NCI-H226 (cell line): ENCODE results near the gene ZSCAN10.

ENCODE experiments used
- DNase-seq: peaks from one replicate; pipeline ENCODE4 v3.0.0-alpha.2; 2015

The ZSCAN10 gene

GRCh38 chr16:3133844-3134243, 34.8 kb upstream of the ZSCAN10 start:
- DNase-seq, result no peak

- DNase-seq, result peak; percentile 40
These were observed 32.8 kb upstream of the ZSCAN10 start for GRCh38 chr16:3131755-3132377.

- DNase-seq, result peak; percentile 58
These were observed 30.3 kb upstream of the ZSCAN10 start for GRCh38 chr16:3129137-3130131.

DNA sequence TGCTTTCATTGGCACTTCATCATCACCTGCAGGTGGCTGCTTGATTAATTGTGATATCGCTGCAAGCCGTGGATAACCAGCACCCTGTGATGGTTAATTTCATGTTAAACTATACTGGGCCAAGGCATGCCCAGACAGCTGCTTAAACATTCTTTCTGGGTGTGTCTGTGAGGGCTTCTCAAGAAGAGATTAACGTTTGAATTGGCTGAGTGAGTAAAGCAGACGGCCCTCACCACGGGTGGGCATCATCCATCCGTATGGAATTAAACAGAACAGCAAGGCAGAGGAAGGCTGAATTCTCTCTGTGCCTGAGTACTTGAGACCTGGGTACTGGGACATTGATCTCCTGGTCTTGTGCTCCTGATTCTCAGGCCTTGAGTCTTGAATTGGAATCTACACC, 28.7 kb upstream of the ZSCAN10 start:
- DNase-seq, result no peak

- DNase-seq, result peak; percentile 93
These were observed 25.1 kb upstream of the ZSCAN10 start for GRCh38 chr16:3123986-3124886.

- DNase-seq, result no peak
These were observed 24.0 kb upstream of the ZSCAN10 start for GRCh38 chr16:3122926-3123570.

GRCh38 chr16:3121851-3122467, 22.9 kb upstream of the ZSCAN10 start:
- no peak for DNase-seq

DNA sequence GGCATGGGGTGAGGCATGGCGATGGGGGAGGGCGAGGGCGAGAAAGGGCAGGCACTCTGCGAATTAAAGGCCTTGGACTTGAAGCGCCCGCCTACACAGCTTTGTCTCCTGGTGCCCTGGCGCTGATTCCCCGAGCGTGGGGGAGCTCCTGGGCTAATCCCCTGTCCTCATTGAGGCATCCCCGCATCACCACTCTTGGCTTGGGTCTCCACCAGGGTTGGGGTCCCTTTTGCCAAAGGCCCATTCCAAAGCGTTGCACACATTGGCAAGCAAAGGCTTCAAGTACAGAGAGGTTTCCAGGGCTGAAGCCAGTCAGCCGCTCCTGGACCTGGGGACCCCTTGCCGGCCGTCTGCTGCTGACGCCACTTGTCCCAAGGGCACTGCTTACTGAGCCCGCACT, 21.3 kb upstream of the ZSCAN10 start:
- DNase-seq, result no peak

DNA sequence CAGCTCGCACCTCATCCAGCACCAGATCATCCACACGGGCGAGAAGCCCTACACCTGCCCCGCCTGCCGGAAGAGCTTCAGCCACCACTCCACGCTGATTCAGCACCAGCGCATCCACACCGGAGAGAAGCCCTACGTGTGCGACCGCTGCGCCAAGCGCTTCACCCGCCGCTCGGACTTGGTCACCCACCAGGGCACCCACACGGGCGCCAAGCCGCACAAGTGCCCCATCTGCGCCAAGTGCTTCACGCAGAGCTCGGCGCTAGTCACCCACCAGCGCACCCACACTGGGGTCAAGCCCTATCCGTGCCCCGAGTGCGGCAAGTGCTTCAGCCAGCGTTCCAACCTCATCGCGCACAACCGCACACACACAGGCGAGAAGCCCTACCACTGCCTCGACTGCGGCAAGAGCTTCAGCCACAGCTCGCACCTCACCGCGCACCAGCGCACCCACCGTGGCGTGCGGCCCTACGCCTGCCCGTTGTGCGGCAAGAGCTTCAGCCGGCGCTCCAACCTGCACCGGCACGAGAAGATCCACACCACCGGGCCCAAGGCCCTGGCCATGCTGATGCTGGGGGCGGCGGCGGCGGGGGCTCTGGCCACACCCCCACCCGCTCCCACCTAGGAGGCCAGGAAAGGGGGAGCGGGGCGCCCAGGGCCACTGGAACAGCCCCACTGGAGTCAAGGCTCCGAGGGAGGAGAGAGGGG, 20.8 kb upstream of the ZSCAN10 start:
- DNase-seq, result no peak

GRCh38 chr16:3119286-3119685, 20.2 kb upstream of the ZSCAN10 start:
- no peak for DNase-seq

- DNase-seq, result no peak
These were observed 19.8 kb upstream of the ZSCAN10 start for GRCh38 chr16:3118846-3119245.

GRCh38 chr16:3118204-3118790, 19.2 kb upstream of the ZSCAN10 start:
- DNase-seq, result no peak

DNA sequence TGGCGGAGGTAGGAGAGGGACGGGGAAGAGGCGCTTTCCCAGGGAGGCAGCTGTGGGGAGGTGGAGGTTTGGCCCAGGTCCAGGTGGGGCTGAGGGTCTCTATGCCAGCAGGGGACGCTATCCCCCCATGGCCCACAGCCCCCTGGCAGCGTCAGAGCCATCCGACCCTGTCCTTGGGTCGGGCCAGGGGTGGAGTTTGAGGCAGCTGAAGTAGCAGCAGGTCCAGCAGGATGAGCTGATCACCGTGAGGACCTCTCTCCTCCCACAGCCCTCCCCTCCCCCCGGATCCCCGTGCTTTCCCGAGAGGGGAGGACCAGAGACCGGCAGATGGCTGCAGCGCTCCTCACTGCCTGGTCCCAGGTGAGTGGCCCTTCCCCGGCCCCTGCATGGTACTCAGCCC, 16.5 kb upstream of the ZSCAN10 start:
- DNase-seq, result no peak

- DNase-seq, result no peak
These were observed 15.9 kb upstream of the ZSCAN10 start for GRCh38 chr16:3115003-3115402.

GRCh38 chr16:3113765-3114479, 14.8 kb upstream of the ZSCAN10 start:
- DNase-seq, result no peak

DNA sequence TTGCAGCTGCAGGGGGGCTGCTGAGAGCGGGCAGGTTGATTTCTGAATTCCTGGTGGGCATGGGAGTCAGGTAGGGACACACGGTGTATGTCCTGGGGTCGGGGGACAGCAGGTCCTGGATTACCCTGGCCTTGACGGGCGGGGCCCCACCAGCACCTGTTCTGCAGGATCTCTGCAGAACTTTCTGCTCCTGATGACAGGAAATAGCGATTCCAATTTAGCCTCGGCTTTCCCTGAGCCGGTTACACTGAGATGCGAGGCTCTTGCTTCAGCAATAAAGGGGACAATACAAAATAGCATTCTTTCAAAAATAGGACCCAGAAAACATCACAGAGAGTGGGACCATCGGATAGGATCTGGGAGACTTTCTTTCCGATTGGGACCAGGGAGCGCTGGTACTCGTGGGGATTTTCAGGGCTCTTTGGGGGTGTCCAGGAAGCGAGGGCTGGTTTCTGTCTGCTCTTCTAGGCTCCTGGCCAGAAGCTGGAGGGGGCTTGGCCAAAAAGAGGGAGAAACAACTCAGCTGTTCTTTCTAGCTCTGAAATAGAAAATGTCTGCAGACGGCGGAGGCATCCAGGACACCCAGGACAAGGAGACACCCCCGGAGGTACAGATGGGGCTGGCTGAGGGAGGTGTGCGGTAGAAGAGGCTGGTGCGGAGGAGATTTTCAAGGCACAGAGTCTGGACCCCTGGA, 13.9 kb upstream of the ZSCAN10 start:
- DNase-seq, result no peak

DNA sequence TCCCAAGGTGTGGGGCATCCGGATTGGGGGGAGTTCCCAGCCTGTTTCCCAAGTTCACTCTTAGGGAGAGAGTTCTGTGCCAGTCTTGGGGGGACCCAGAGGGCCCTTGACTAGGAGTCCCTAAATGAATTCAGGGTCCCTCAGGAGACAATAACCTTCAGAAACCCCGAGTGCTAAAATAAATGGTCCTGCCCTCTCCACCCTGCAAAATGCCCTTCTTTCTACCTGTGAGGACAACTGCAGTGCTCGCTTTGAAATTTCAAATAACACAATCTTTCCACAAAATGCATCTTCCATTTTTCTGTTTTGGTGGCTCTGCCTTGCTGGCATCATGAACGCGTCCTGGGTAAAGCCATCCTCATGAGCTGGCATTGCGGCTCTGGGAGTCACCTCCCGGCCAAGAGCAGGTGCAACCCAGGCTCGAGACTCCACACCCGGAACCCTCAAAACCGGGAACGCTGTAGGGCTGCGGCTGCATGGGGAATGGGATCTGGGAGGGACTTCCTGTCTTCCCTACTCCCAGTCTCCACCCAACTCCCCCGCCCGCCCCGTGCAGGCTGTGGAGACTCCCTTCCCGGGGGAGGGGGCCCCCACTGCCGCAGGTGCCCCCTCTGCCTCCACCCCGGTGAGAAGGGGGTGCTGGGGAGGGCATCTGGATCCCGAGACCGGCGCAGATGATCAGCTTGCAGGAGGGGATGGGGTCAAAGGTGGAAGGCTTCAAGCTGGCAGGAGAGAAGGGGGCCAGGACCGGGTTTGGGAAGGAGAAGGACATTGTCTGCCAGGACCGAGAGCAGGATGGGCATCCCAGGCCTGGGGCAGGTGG, 13.2 kb upstream of the ZSCAN10 start, which contains the start of gene ZNF205:
Gene ZNF205, plus strand, starts transcription at position 529 of the 823 bp plus-strand sequence. CDS start 845 bp downstream, outside the sequence.
- peak; percentile 74 for DNase-seq

- peak; percentile 85 for DNase-seq
These were observed 7.3 kb upstream of the ZSCAN10 start for GRCh38 chr16:3106205-3106928.
